Subcutaneous adipose tissue (tissue), 4 donors: Measurements from ENCODE around the gene HS6ST3. TPM values are rescaled to one million over a fixed set of nuclear protein-coding genes. Genes with fewer than 3 reads are reported as not detected.

Experiments
- total RNA-seq, 4 donors: library from RNA; depleted of rRNA; stranded (reverse); fragments of >200 nt; gene quantifications; one replicate each; pipeline ENCODE4 v1.1.0, GENCODE V29; 2016
- TF ChIP-seq, protein P1 (sequence below): fragments of 450-650 bp; IDR thresholded peaks from one replicate; pipeline ENCODE4 v1.5.1; 2016; ENCODE audit warnings: low read depth, mild to moderate bottlenecking, control low read depth, antibody characterized with exemption, moderate library complexity

The HS6ST3 gene
- total RNA-seq, 4 donors from 2014 or later, result 0.33 to 1.3 (median 0.99) TPM

DNA sequence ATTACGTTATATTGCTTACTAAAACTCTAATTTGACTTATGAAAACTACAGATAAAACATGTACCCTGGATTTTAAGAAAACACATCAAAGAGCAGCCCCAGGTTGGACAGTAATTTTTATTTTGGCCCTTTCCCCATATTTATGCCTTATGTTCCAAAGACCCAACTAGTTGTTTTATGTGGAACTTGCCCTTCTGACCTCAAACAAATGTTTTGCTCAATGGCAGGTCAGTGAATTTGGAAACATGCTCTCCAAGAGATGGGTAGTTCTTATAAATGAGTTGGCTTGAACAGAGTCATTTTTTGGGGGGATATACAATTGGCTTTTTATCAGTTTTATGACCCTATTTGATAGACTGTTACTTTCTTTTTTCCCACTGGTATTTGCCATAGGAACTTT is 360.0 kb downstream of the HS6ST3 start:
- TF ChIP-seq, protein P1, sequence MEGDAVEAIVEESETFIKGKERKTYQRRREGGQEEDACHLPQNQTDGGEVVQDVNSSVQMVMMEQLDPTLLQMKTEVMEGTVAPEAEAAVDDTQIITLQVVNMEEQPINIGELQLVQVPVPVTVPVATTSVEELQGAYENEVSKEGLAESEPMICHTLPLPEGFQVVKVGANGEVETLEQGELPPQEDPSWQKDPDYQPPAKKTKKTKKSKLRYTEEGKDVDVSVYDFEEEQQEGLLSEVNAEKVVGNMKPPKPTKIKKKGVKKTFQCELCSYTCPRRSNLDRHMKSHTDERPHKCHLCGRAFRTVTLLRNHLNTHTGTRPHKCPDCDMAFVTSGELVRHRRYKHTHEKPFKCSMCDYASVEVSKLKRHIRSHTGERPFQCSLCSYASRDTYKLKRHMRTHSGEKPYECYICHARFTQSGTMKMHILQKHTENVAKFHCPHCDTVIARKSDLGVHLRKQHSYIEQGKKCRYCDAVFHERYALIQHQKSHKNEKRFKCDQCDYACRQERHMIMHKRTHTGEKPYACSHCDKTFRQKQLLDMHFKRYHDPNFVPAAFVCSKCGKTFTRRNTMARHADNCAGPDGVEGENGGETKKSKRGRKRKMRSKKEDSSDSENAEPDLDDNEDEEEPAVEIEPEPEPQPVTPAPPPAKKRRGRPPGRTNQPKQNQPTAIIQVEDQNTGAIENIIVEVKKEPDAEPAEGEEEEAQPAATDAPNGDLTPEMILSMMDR, result no peak

- TF ChIP-seq, protein P1, result no peak
Observed at GRCh38 chr13:96450326-96451020, 360.6 kb downstream of the HS6ST3 start.

DNA sequence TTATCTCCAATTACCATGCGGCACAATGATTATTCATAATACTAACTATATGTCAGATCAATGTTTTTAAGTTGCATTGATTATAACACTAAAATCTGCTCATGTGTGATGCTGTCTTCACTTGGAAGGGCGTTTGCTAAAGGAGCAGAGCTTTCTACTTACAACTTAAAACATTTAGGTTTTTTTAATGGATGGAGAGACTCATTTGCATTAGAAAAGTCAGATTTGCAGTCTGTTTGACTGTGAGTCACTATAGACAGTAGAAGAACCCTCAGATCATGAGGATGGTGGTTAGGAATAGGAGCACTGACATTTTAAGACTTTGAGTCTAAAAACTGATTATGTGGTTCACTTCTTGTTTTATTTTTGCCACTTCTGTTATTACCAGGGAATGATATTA is 364.6 kb downstream of the HS6ST3 start:
- TF ChIP-seq, protein P1, result no peak

DNA sequence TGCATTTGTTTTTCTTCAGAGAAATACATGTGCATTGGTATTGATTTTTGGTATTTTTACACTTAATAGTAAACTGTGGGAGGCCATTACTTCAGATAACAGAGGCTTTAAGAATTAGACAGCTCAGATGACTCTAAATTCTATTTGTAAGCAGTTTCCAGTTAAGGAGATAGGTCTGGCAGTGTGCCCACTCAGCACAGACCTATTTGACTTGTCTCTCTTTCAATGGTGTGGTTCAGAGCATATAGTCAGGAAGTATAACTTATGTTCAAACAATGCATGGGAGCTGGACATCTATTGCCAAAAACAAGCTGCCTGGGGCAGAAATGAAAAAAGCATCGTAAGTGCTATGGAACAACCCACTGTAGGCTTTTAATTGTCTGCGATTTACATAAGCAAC is 370.7 kb downstream of the HS6ST3 start:
- TF ChIP-seq, protein P1, result no peak

DNA sequence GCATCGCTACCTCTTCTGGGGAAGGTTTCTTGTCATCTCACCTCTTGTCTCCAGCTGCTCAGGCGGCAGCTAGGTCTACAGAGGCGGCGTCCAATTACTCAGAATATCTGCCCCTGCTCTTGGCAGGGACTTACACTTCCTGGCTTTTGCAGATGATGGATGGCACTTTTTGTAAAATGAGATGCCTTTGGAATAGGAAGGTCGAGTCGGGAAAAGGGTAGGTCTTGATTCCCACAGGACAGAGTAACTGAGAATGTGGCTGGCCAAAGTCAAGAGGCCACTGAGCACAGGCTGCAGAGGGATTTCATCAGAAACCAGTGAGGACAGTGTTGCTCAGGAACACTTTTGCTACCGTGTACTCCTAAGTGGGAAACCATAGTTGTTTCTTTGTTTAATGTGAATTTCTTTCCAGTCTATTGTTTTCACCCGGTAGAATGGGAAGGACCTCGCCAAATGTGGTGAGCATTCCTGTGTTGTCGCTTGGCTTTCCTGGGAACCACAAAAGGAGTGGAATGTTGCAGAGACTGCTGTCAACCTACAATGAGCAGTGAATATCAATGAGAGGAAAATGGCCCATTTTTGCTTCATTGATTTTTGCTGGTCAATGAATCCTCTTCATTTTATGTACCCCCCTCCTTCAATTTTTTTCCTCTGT is 383.7 kb downstream of the HS6ST3 start:
- TF ChIP-seq, protein P1, result no peak

- TF ChIP-seq, protein P1, result no peak
Observed at GRCh38 chr13:96474181-96474557, 384.3 kb downstream of the HS6ST3 start.

- TF ChIP-seq, protein P1, result no peak
Observed at GRCh38 chr13:96475103-96475502, 385.2 kb downstream of the HS6ST3 start.
